Esophagus squamous epithelium (tissue), 5 donors: ENCODE data around the gene TESK1. TPM values are rescaled to one million over a fixed set of nuclear protein-coding genes. Genes with fewer than 3 reads are reported as not detected.

Experiments
- DNase-seq: peaks from one replicate; lab custom pipeline; 2025; lab: John Stamatoyannopoulos, UW
- H3K27ac ChIP-seq, 4 donors: fragments of 200-600 bp; sonication (generic); one replicate each; pipeline ENCODE4 v1.5.1; 2016 to 2019; ENCODE audit warnings: mild to moderate bottlenecking in 1 of 4
- H3K27me3 ChIP-seq, 4 donors: fragments of 200-600 bp; sonication (generic); 1 replicate in 3 of 4; 2 replicates in 1 of 4; pipeline versions ENCODE4 v1.5.1 to v1.6.0; 2017 to 2021; ENCODE audit warnings: antibody characterized with exemption in 1 of 4
- H3K36me3 ChIP-seq, 3 donors: fragments of 200-600 bp; sonication (generic); one replicate each; pipeline ENCODE4 v1.5.1; 2016 to 2019
- H3K4me1 ChIP-seq, 3 donors: fragments of 200-600 bp; sonication (generic); one replicate each; pipeline ENCODE4 v1.5.1; 2017 to 2019
- H3K4me3 ChIP-seq, 4 donors: fragments of 200-600 bp; sonication (generic); 1 replicate in 3 of 4; 2 replicates in 1 of 4; pipeline ENCODE4 v1.5.1; 2016 to 2019; ENCODE audit warnings: mild to moderate bottlenecking in 2 of 4, moderate library complexity in 1 of 4
- H3K9me3 ChIP-seq, 3 donors: fragments of 200-600 bp; sonication (generic); one replicate each; pipeline ENCODE4 v1.5.1; 2016 to 2019
- POLR2A ChIP-seq, 4 donors: fragments of 450-650 bp; IDR thresholded peaks; one replicate each; pipeline ENCODE4 v1.6.1; 2017; ENCODE audit warnings: antibody characterized with exemption in 4 of 4, mild to moderate bottlenecking in 4 of 4, moderate library complexity in 3 of 4
- WGBS, 2 donors: methylation state at CpG; one replicate each; pipeline ENCODE4 v1.1.5; 2018; 5-methylcytosine and 5-hydroxymethylcytosine counted together
- intact Hi-C: fragments of 100-400 bp; cut with DNase I; formaldehyde crosslinking; loops from one replicate; pipeline ENCODE4 v1.15.0; 2022
- total RNA-seq, 4 donors: library from RNA; depleted of rRNA; stranded (reverse); fragments of >200 nt; gene quantifications; one replicate each; pipeline ENCODE4 v1.1.0, GENCODE V29; 2016
- TF ChIP-seq, protein P1 (sequence below), 6 experiments: fragments of 450-650 bp in 4 of 6; fragments of 200-600 bp in 2 of 6; sonication (generic) in 2 of 6; IDR thresholded peaks; one replicate each; pipeline ENCODE4 v1.5.1; 2016 to 2019; ENCODE audit warnings: antibody characterized with exemption in 6 of 6, mild to moderate bottlenecking in 4 of 6, moderate library complexity in 4 of 6
- donor health status: DM: yes; HTN: yes; CAD: no.

TESK1 gene
- total RNA-seq, 4 donors from 2014 or later, result 10.1 to 22.1 (median 14.4) TPM

DNA sequence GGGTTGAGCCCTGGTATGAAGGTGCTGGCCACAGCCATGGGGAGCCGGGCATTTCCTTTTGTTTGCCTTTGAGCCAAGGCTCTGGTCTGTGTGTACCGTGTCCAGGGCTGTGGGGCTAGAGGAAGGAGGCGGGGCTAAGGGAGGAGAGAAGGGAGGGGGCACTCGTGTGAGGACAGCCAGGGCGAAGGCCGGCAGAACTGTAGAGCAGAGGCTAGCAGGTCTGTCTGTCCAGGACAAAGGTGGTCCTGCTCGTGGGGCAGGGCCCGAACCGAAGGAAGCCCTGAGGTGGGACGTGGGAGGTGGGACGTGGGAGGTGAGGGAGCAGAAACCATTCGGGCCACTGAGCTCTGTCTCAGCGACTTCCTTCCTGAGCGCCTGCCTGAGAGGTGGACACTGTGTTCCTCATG, 41.3 kb upstream of the TESK1 start:
- intact Hi-C loops, result no loop called here
- DNase-seq, result no peak
- no peaks in the 10 kb centered on the region for H3K9me3 ChIP-seq
- TF ChIP-seq, protein P1, sequence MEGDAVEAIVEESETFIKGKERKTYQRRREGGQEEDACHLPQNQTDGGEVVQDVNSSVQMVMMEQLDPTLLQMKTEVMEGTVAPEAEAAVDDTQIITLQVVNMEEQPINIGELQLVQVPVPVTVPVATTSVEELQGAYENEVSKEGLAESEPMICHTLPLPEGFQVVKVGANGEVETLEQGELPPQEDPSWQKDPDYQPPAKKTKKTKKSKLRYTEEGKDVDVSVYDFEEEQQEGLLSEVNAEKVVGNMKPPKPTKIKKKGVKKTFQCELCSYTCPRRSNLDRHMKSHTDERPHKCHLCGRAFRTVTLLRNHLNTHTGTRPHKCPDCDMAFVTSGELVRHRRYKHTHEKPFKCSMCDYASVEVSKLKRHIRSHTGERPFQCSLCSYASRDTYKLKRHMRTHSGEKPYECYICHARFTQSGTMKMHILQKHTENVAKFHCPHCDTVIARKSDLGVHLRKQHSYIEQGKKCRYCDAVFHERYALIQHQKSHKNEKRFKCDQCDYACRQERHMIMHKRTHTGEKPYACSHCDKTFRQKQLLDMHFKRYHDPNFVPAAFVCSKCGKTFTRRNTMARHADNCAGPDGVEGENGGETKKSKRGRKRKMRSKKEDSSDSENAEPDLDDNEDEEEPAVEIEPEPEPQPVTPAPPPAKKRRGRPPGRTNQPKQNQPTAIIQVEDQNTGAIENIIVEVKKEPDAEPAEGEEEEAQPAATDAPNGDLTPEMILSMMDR (IDR thresholded peaks at IDR 0.05), result no peak
- no peak for TF ChIP-seq POLR2A (IDR thresholded peaks at IDR 0.05)
- peaks cover 0 to 23% (median 0%) of the 10 kb centered on the region in 3 donors for H3K36me3 ChIP-seq
- WGBS, 2 donors, result 67 to 74% methylated on average over 11 to 13 of the region's 14 CpGs
- peak overlapping the region; percentile 63 to 80 (median 72) for H3K27ac ChIP-seq
- H3K4me3 ChIP-seq, result peak overlapping the region in 2 of 4 donors; percentile 13 to 16
- H3K4me1 ChIP-seq, result peaks cover 8 to 44% (median 24%) of the 10 kb centered on the region in 3 donors
- H3K27me3 ChIP-seq, result no peaks in the 10 kb centered on the region

DNA sequence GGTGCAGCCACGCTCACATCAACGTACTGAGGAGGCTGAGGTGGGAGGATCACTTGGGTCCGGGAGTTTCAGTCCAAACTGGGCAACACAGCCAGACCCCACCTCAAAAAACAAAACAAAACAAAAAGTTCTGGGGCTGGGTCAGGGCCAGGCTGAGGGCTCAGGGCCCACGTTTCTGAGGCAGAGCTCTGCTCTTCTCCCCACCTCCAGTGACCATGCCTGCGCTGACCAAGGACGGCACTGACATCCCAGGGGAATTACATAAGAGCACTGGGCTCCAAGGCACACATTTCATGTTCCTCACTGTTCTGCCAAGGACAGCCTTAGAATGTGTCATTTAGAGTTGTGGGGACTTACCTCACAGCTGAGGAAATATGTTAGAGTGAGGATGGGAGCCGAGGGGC, 40.4 kb upstream of the TESK1 start:
- TF ChIP-seq, protein P1 (IDR thresholded peaks at IDR 0.05), result no peak
- TF ChIP-seq POLR2A (IDR thresholded peaks at IDR 0.05), result no peak
- intact Hi-C loops, result no loop called here
- WGBS, 2 donors, result 70 to 75% methylated on average over 6 of the region's 7 CpGs
- H3K4me1 ChIP-seq, result peaks cover 8 to 44% (median 24%) of the 10 kb centered on the region in 3 donors
- H3K27ac ChIP-seq, result peak overlapping the region in 3 of 4 donors; percentile 63 to 80 (median 76)
- no peaks in the 10 kb centered on the region for H3K27me3 ChIP-seq
- no peak overlapping the region for H3K4me3 ChIP-seq
- DNase-seq, result no peak
- peaks cover 0 to 14% (median 0%) of the 10 kb centered on the region in 3 donors for H3K36me3 ChIP-seq
- H3K9me3 ChIP-seq, result no peaks in the 10 kb centered on the region

DNA sequence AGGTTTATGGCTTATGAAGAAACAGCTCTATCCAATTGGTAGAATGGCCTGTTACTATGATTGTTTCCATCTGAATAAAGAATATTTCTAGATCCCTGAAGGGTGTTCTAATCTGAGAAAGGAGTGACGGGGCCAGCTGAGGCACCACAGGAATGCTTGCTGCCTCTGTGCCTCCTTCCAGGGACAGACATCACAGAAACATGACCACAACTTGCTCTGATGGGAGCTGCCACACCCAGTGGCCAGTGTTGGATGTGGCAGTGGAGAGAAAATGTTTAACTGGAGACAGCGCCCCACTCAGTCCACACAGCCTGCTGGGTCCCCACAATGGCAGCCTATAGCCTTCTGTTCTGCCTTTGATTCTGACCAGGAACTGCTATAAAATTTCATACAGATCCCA, 38.6 kb upstream of the TESK1 start:
- DNase-seq, result no peak
- intact Hi-C loops, result no loop called here
- TF ChIP-seq, protein P1 (IDR thresholded peaks at IDR 0.05), result no peak
- TF ChIP-seq POLR2A (IDR thresholded peaks at IDR 0.05), result no peak
- Histone ChIP-seq H3K27me3 (no peaks in the 10 kb centered on the region), H3K4me1 (peaks cover 8 to 40% (median 24%) of the 10 kb centered on the region in 3 donors), H3K9me3 (no peaks in the 10 kb centered on the region), H3K27ac (no peak overlapping the region), H3K36me3 (no peaks in the 10 kb centered on the region), H3K4me3 (no peak overlapping the region)
- WGBS, 2 donors, result 91 to 100% methylated on average over 1 to 2 of the region's 2 CpGs

DNA sequence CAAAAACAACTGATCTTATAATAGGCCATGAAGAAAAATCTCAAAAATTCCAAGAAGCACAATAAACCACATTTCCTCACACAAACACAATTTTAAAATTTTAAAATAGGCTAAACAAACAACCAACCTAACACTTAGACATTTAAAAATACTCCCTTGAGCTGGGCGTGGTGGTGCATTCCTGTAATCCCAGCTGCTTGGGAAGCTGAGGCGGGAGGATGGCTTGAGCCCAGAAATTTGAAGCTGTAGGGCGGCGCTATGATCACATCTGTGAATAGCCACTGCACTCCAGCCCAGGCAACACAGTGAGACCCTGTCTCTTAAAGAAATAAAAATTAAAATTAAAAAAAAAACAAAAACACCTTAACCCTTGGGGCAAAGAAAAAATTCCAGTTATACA, 36.9 kb upstream of the TESK1 start:
- no peak overlapping the region for H3K27ac ChIP-seq
- H3K27me3 ChIP-seq, result no peaks in the 10 kb centered on the region
- DNase-seq, result no peak
- H3K9me3 ChIP-seq, result no peaks in the 10 kb centered on the region
- TF ChIP-seq, protein P1 (IDR thresholded peaks at IDR 0.05), result no peak
- no peak for TF ChIP-seq POLR2A (IDR thresholded peaks at IDR 0.05)
- 57 to 81% methylated on average over 4 of the region's 4 CpGs for WGBS, 2 donors
- H3K36me3 ChIP-seq, result no peaks in the 10 kb centered on the region
- H3K4me1 ChIP-seq, result peaks cover 0 to 22% (median 13%) of the 10 kb centered on the region in 3 donors
- H3K4me3 ChIP-seq, result no peak overlapping the region
- intact Hi-C loops, result no loop called here

DNA sequence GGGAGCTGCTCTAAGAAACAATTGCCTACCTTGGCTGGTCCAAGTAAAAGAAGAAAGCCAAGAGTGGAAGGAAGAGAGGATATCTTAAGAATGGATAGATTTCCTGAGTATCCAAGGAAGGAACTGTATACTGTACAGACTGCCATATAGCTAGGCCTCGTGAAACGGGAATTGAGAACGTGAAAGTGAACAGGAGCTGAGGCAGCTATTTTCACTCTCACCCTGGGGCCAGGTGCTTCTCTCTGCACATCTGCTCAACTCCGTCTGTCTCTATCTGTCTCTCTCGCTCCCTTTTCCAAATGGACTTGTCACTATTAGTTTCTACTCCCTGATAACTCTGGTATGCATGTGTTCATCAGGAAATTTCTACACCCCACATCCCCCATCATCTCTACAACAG, 35.9 kb upstream of the TESK1 start:
- TF ChIP-seq POLR2A (IDR thresholded peaks at IDR 0.05), result no peak
- TF ChIP-seq, protein P1 (IDR thresholded peaks at IDR 0.05), result no peak
- Histone ChIP-seq H3K4me3 (no peak overlapping the region), H3K4me1 (peaks cover 0 to 12% (median 5%) of the 10 kb centered on the region in 3 donors), H3K36me3 (no peaks in the 10 kb centered on the region), H3K9me3 (no peaks in the 10 kb centered on the region), H3K27me3 (no peaks in the 10 kb centered on the region), H3K27ac (no peak overlapping the region)
- 64 to 68% methylated on average over 5 of the region's 5 CpGs for WGBS, 2 donors
- no peak for DNase-seq
- intact Hi-C loops, result no loop called here
